Subcutaneous abdominal adipose tissue (tissue), 5 donors: ENCODE data around the gene PNPO.
A peak's percentile ranks its signal among the peaks of the same experiment; 100 is the strongest.

ENCODE experiments used
- H3K27ac ChIP-seq: one replicate; pipeline ENCODE4 v1.7.0; 2013; ENCODE audit warnings: low read depth, mild to moderate bottlenecking, inconsistent platforms, low read length, moderate library complexity
- H3K27me3 ChIP-seq, 5 donors: one replicate each; pipeline ENCODE4 v1.7.0; 2013; ENCODE audit warnings: low read length in 5 of 5, inconsistent platforms in 1 of 5; ENCODE audit not compliant: control insufficient read depth in 5 of 5, insufficient read depth in 4 of 5
- H3K36me3 ChIP-seq, 5 donors: one replicate each; pipeline ENCODE4 v1.7.0; 2013; ENCODE audit warnings: low read length in 5 of 5; ENCODE audit not compliant: control insufficient read depth in 5 of 5, insufficient read depth in 5 of 5
- H3K4me1 ChIP-seq, 5 donors: one replicate each; pipeline ENCODE4 v1.7.0; 2013; ENCODE audit warnings: low read length in 5 of 5, mild to moderate bottlenecking in 3 of 5, moderate library complexity in 1 of 5; ENCODE audit not compliant: control insufficient read depth in 5 of 5, insufficient read depth in 5 of 5
- H3K4me3 ChIP-seq, 5 donors: one replicate each; pipeline ENCODE4 v1.7.0; 2013; ENCODE audit warnings: low read length in 5 of 5, low read depth in 1 of 5
- H3K9ac ChIP-seq, 5 donors: one replicate each; pipeline ENCODE4 v1.7.0; 2013; ENCODE audit warnings: low read length in 5 of 5, mild to moderate bottlenecking in 4 of 5, moderate library complexity in 3 of 5
- H3K9me3 ChIP-seq, 5 donors: one replicate each; pipeline ENCODE4 v1.7.0; 2013; ENCODE audit warnings: low read length in 5 of 5; ENCODE audit not compliant: control insufficient read depth in 5 of 5
- donor health status: healthy.
- donor health status: healthy.
- donor health status: healthy.
- donor health status: healthy.
- donor health status: healthy.

Gene PNPO

GRCh38 chr17:47901423-47901822 lies 39.9 kb upstream of the PNPO start:
- H3K9ac ChIP-seq: peak overlapping the region in 1 of 5 donors; percentile 9

DNA sequence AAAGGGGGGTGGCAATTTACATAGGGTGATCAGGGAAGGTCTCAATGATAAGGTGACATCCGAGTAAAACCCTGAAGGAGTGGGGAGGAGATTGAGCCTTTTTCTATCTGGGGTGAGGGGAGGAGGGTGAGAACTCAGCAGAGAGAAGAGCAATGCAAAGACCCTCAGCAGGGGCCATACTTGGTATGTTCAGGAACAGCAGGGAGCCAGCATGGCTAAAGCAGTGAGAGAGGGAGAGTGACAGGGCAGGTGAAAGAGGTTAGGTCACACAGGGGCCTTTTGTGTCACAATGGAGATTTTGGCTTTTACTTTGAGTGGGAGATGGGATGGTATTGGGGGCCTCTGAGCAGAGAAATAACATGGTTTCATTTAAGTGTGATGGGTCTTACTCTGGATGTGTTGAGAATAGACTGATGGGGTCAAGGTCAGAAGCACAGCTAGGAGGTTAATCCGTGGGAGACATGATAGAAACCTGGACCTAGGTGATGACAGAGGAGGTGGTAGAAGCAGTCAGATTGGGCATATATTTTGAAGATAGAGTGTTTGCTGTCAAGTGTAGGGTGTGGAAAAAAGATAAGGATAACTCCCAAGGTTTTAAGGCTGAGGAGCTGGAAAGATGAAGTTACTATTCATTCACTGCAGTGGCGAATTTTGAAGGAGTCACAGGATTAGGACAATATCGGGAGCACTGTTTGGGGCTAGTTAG lies 39.2 kb upstream of the PNPO start:
- peak overlapping the region in 1 of 5 donors; percentile 9 for H3K9ac ChIP-seq
- H3K4me1 ChIP-seq: peaks cover 16 to 65% (median 61%) of the 10 kb centered on the region in 5 donors
- no peaks in the 10 kb centered on the region for H3K27me3 ChIP-seq
- H3K4me3 ChIP-seq: no peak overlapping the region
- no peaks in the 10 kb centered on the region for H3K9me3 ChIP-seq
- H3K27ac ChIP-seq: no peak overlapping the region
- peaks cover 0 to 5% (median 0%) of the 10 kb centered on the region in 5 donors for H3K36me3 ChIP-seq

More at GRCh38 chr17:47901423-47901822, 39.9 kb upstream of the PNPO start:
- Histone ChIP-seq H3K4me1 (peaks cover 16 to 65% (median 60%) of the 10 kb centered on the region in 5 donors), H3K36me3 (peaks cover 0 to 5% (median 0%) of the 10 kb centered on the region in 5 donors), H3K27ac (no peak overlapping the region), H3K27me3 (no peaks in the 10 kb centered on the region), H3K9me3 (no peaks in the 10 kb centered on the region), H3K4me3 (no peak overlapping the region)

DNA sequence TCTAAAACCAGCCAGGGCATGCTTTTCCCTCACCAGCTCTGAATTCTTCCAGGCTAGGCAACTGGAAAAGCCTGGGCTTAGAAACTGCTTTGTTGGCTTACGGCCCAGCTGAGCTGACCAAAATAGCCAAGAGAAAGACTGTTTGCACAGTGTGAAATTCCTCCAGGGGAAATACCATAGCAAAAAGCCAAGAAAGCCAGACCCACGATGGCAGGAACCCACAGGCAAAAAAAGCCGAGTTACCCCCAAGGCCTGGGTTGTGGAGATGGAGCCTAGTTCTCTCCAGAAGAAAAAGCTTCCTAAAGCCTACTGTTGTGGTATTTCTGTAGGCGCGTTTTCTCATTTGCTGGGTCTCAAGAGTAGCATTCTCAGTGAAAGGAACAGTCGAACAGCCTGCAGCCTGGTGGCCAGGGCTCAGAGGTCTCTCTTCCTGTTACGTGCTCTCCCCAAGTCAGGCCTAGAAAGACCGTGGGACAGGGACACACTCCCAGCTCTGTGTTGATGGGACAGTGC lies 36.1 kb upstream of the PNPO start:
- Histone ChIP-seq H3K4me3 (peak overlapping the region in 2 of 5 donors; percentile 29 to 31), H3K27ac (peak overlapping the region; percentile 78), H3K9ac (peak overlapping the region in 3 of 5 donors; percentile 60 to 68 (median 67)), H3K36me3 (peaks cover 0 to 3% (median 0%) of the 10 kb centered on the region in 5 donors), H3K4me1 (peaks cover 11 to 61% (median 58%) of the 10 kb centered on the region in 5 donors), H3K27me3 (no peaks in the 10 kb centered on the region), H3K9me3 (no peaks in the 10 kb centered on the region)

DNA sequence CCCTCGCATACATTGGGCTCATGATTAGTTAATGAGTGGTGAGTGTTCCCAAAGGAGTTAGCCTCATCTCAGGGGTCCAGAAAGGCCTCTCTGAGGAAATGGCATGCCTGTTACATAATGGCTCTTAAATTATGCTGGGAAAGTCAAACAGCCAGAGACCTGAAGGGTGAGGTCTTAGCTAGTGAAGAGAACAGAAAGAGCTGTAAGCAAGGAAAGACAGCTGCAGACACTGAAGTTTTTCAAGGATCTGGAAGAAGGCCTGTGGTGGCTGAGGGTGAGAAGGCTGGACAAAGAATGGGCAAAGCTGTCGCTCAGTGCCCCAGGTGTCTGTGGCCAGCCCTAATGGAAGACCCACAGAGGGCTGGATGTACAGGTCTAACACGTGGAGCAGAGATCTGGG lies 34.9 kb upstream of the PNPO start:
- Histone ChIP-seq H3K27me3 (no peaks in the 10 kb centered on the region), H3K4me1 (peaks cover 11 to 55% (median 50%) of the 10 kb centered on the region in 5 donors), H3K9ac (peak overlapping the region in 3 of 5 donors; percentile 6 to 67 (median 60)), H3K4me3 (no peak overlapping the region), H3K27ac (peak overlapping the region; percentile 78), H3K9me3 (no peaks in the 10 kb centered on the region), H3K36me3 (peaks cover 0 to 3% (median 0%) of the 10 kb centered on the region in 5 donors)

- peak overlapping the region in 1 of 5 donors; percentile 37 for H3K4me3 ChIP-seq
- H3K9ac ChIP-seq: peak overlapping the region in 1 of 5 donors; percentile 53
- H3K27ac ChIP-seq: no peak overlapping the region
Measured at GRCh38 chr17:47907932-47908562, 33.3 kb upstream of the PNPO start.

DNA sequence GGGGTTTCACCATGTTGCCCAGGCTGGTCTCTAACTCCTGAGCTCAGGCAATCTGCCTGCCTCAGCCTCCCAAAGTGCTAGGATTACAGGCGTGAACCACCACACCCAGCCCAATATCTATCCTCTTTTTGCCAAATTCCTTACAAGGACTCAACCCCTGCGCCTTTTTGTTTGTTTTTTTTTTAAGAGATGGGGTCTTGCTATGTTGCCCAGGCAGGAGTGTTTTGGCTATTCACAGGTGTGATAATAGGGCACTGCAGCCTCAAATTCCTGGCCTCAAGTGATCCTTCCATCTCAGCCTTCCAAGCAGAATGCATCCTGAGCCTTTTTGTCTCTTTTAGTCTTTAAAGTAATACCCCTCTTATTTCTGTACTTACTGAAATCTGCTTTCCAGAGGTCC lies 28.3 kb upstream of the PNPO start:
- Histone ChIP-seq H3K9ac (no peak overlapping the region), H3K27me3 (no peaks in the 10 kb centered on the region), H3K27ac (no peak overlapping the region), H3K4me3 (no peak overlapping the region), H3K4me1 (peaks cover 0 to 32% (median 25%) of the 10 kb centered on the region in 5 donors), H3K36me3 (peaks cover 0 to 20% (median 16%) of the 10 kb centered on the region in 5 donors), H3K9me3 (no peaks in the 10 kb centered on the region)

More at GRCh38 chr17:47907932-47908562, 33.3 kb upstream of the PNPO start:
- H3K9me3 ChIP-seq: no peaks in the 10 kb centered on the region
- H3K36me3 ChIP-seq: peaks cover 0 to 3% (median 0%) of the 10 kb centered on the region in 5 donors
- H3K27me3 ChIP-seq: no peaks in the 10 kb centered on the region
- H3K4me1 ChIP-seq: peaks cover 11 to 55% (median 47%) of the 10 kb centered on the region in 5 donors

- Histone ChIP-seq H3K4me1 (peaks cover 0 to 19% (median 14%) of the 10 kb centered on the region in 5 donors), H3K36me3 (peaks cover 0 to 20% (median 16%) of the 10 kb centered on the region in 5 donors), H3K4me3 (no peak overlapping the region), H3K27me3 (no peaks in the 10 kb centered on the region), H3K9ac (no peak overlapping the region), H3K27ac (no peak overlapping the region), H3K9me3 (no peaks in the 10 kb centered on the region)
Measured at GRCh38 chr17:47914306-47914948, 26.9 kb upstream of the PNPO start.

GRCh38 chr17:47915776-47916398 lies 25.5 kb upstream of the PNPO start:
- H3K9me3 ChIP-seq: no peaks in the 10 kb centered on the region
- peaks cover 0 to 16% (median 13%) of the 10 kb centered on the region in 5 donors for H3K4me1 ChIP-seq
- H3K27ac ChIP-seq: no peak overlapping the region
- H3K9ac ChIP-seq: peak overlapping the region in 3 of 5 donors; percentile 19 to 52 (median 49)
- no peaks in the 10 kb centered on the region for H3K27me3 ChIP-seq
- peak overlapping the region in 2 of 5 donors; percentile 9 to 40 for H3K4me3 ChIP-seq
- peaks cover 0 to 20% (median 16%) of the 10 kb centered on the region in 5 donors for H3K36me3 ChIP-seq

- peak overlapping the region in 1 of 5 donors; percentile 52 for H3K9ac ChIP-seq
- H3K9me3 ChIP-seq: no peaks in the 10 kb centered on the region
- peaks cover 0 to 16% (median 13%) of the 10 kb centered on the region in 5 donors for H3K4me1 ChIP-seq
- no peaks in the 10 kb centered on the region for H3K27me3 ChIP-seq
- H3K27ac ChIP-seq: no peak overlapping the region
- no peak overlapping the region for H3K4me3 ChIP-seq
- H3K36me3 ChIP-seq: peaks cover 0 to 20% (median 16%) of the 10 kb centered on the region in 5 donors
Measured at GRCh38 chr17:47916489-47917208, 24.7 kb upstream of the PNPO start.
